Parathyroid adenoma (tissue), 2 donors: ENCODE measurements around the gene NOX5.

Experiments used
- H2AFZ ChIP-seq: fragments of 300-600 bp; sonication (generic); one replicate; pipeline ENCODE4 v1.7.0; 2017; ENCODE audit warnings: antibody characterized with exemption, mild to moderate bottlenecking
- H3K27ac ChIP-seq: fragments of 300-600 bp; sonication (generic); one replicate; pipeline ENCODE4 v1.7.0; 2017
- H3K27me3 ChIP-seq: fragments of 300-600 bp; sonication (generic); one replicate; pipeline ENCODE4 v1.7.0; 2017; ENCODE audit warnings: low read length; ENCODE audit not compliant: control insufficient read depth, insufficient read depth
- H3K36me3 ChIP-seq: fragments of 300-600 bp; sonication (generic); one replicate; pipeline ENCODE4 v1.7.0; 2017; ENCODE audit warnings: low read length; ENCODE audit not compliant: control insufficient read depth, insufficient read depth
- H3K4me1 ChIP-seq: fragments of 300-600 bp; sonication (generic); one replicate; pipeline ENCODE4 v1.7.0; 2017; ENCODE audit warnings: control low read depth
- H3K4me2 ChIP-seq: fragments of 300-600 bp; sonication (generic); one replicate; pipeline ENCODE4 v1.7.0; 2017; ENCODE audit warnings: low read length
- H3K4me3 ChIP-seq: fragments of 300-600 bp; sonication (generic); one replicate; pipeline ENCODE4 v1.7.0; 2017; ENCODE audit warnings: low read depth, low read length
- H3K79me2 ChIP-seq: fragments of 300-600 bp; sonication (generic); one replicate; pipeline ENCODE4 v1.7.0; 2017; ENCODE audit warnings: control low read depth
- H3K9ac ChIP-seq: fragments of 300-600 bp; sonication (generic); one replicate; pipeline ENCODE4 v1.7.0; 2017; ENCODE audit warnings: mild to moderate bottlenecking
- H3K9me3 ChIP-seq: fragments of 300-600 bp; sonication (generic); one replicate; pipeline ENCODE4 v1.7.0; 2017; ENCODE audit warnings: low read length; ENCODE audit not compliant: control insufficient read depth
- TF ChIP-seq, protein P1 (sequence below): fragments of 300-600 bp; sonication (generic); IDR thresholded peaks from one replicate; pipeline ENCODE4 v1.7.0; 2017; ENCODE audit warnings: antibody characterized with exemption, mild to moderate bottlenecking
- donor health status: primary hyperparathyroidism.

The NOX5 gene

DNA sequence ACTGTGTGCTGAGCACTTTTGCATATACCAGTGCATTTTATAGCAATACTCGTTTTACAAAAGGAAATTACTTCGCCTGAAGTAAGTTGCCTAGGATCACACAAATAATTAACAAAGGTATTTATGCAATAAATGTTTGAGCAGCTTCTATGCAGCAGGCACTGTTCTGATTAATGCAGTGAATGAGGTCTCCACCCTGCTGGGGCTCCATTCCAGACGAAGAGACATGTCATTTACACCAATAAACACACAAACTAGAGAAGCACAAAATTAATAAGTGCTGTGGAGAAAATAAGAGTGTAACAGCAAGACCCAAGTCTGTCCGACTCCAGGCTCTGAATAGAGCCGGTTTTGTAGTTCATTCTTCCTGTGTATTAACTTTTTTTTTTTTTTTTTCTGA is 17.5 kb downstream of the NOX5 start:
- no peak overlapping the region for H2AFZ ChIP-seq
- TF ChIP-seq, protein P1, sequence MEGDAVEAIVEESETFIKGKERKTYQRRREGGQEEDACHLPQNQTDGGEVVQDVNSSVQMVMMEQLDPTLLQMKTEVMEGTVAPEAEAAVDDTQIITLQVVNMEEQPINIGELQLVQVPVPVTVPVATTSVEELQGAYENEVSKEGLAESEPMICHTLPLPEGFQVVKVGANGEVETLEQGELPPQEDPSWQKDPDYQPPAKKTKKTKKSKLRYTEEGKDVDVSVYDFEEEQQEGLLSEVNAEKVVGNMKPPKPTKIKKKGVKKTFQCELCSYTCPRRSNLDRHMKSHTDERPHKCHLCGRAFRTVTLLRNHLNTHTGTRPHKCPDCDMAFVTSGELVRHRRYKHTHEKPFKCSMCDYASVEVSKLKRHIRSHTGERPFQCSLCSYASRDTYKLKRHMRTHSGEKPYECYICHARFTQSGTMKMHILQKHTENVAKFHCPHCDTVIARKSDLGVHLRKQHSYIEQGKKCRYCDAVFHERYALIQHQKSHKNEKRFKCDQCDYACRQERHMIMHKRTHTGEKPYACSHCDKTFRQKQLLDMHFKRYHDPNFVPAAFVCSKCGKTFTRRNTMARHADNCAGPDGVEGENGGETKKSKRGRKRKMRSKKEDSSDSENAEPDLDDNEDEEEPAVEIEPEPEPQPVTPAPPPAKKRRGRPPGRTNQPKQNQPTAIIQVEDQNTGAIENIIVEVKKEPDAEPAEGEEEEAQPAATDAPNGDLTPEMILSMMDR, result no peak

DNA sequence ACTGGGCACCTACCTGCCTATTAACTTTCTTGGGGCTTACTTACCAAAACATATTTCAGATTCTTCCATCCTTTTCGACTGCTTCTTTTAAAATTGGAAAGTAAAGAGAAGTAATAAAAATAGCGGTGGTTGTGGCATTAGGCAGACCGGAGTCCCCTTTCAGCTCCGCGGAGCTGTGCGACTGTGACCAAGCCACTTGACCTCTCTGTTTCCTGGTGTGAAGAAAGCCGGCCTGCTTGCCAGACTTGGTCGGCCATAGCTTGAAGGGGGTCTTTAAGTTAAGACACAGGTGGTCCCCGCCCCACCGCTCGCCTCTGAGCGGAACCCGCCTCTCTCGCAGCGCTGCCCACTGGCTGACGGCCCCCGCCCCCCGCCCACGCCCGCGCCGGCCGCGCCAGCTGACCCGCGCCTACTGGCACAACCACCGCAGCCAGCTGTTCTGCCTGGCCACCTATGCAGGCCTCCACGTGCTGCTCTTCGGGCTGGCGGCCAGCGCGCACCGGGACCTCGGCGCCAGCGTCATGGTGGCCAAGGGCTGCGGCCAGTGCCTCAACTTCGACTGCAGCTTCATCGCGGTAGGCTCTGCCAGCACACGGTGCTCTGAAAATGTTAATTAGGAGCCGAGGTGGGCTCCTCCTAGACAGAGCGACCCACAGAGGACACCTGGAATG is 18.3 kb downstream of the NOX5 start:
- H3K79me2 ChIP-seq, result no peaks in the 10 kb centered on the region
- no peak overlapping the region for H3K27ac ChIP-seq
- H3K36me3 ChIP-seq, result no peaks in the 10 kb centered on the region
- no peak overlapping the region for H3K4me2 ChIP-seq
- no peak overlapping the region for H2AFZ ChIP-seq
- H3K4me1 ChIP-seq, result peaks cover 5% of the 10 kb centered on the region
- H3K9me3 ChIP-seq, result no peaks in the 10 kb centered on the region
- TF ChIP-seq, protein P1, result no peak
- H3K27me3 ChIP-seq, result no peaks in the 10 kb centered on the region
- H3K9ac ChIP-seq, result no peak overlapping the region
- no peak overlapping the region for H3K4me3 ChIP-seq

More for the DNA sequence above, 17.5 kb downstream of the NOX5 start:
- H3K4me3 ChIP-seq, result no peak overlapping the region
- H3K79me2 ChIP-seq, result no peaks in the 10 kb centered on the region
- H3K4me2 ChIP-seq, result no peak overlapping the region
- peaks cover 5% of the 10 kb centered on the region for H3K4me1 ChIP-seq
- no peak overlapping the region for H3K27ac ChIP-seq
- no peak overlapping the region for H3K9ac ChIP-seq
- H3K27me3 ChIP-seq, result no peaks in the 10 kb centered on the region
- no peaks in the 10 kb centered on the region for H3K9me3 ChIP-seq
- H3K36me3 ChIP-seq, result no peaks in the 10 kb centered on the region

GRCh38 chr15:69034352-69034751 is 19.9 kb downstream of the NOX5 start:
- Histone ChIP-seq H2AFZ (no peak overlapping the region), H3K4me3 (no peak overlapping the region), H3K4me2 (no peak overlapping the region), H3K9ac (no peak overlapping the region), H3K4me1 (peaks cover 5% of the 10 kb centered on the region), H3K27me3 (no peaks in the 10 kb centered on the region), H3K9me3 (no peaks in the 10 kb centered on the region), H3K27ac (no peak overlapping the region), H3K79me2 (no peaks in the 10 kb centered on the region), H3K36me3 (no peaks in the 10 kb centered on the region)
- TF ChIP-seq, protein P1, result no peak

DNA sequence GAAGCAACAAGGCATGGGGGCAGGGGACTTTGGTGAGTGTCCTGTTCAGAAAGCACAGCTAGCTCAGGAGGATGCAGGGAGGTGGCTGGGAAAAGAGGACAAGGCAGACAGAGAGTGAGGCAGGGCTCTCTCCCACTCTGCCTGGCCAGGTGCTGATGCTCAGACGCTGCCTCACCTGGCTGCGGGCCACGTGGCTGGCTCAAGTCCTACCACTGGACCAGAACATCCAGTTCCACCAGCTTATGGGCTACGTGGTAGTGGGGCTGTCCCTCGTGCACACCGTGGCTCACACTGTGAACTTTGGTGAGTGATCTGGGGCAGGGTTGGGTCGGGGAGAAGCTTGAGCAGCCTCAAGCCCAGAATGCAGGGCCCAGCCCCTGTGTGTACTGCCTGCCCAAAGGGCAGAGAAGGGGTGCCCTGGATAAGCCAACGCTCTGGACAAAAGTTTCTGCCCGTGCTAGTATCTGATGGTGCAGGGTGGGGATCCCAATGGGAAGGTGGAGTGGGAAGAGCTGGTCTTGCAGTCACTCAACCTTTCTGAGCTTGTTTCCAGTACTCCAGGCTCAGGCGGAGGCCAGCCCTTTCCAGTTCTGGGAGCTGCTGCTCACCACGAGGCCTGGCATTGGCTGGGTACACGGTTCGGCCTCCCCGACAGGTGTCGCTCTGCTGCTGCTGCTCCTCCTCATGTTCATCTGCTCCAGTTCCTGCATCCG is 20.9 kb downstream of the NOX5 start:
- Histone ChIP-seq H3K36me3 (no peaks in the 10 kb centered on the region), H3K27ac (no peak overlapping the region), H3K79me2 (no peaks in the 10 kb centered on the region), H3K4me2 (no peak overlapping the region), H3K9me3 (no peaks in the 10 kb centered on the region), H3K4me3 (no peak overlapping the region), H3K4me1 (peaks cover 5% of the 10 kb centered on the region), H3K27me3 (no peaks in the 10 kb centered on the region), H3K9ac (no peak overlapping the region), H2AFZ (no peak overlapping the region)
- TF ChIP-seq, protein P1, result no peak

GRCh38 chr15:69035918-69036258 is 21.4 kb downstream of the NOX5 start:
- Histone ChIP-seq H3K79me2 (no peaks in the 10 kb centered on the region), H3K36me3 (no peaks in the 10 kb centered on the region), H3K4me3 (no peak overlapping the region), H2AFZ (no peak overlapping the region), H3K4me2 (no peak overlapping the region), H3K9ac (no peak overlapping the region), H3K27me3 (no peaks in the 10 kb centered on the region), H3K9me3 (no peaks in the 10 kb centered on the region), H3K4me1 (peaks cover 5% of the 10 kb centered on the region), H3K27ac (no peak overlapping the region)
- TF ChIP-seq, protein P1, result no peak
